ENCODE results near the gene CDH22.

DNA sequence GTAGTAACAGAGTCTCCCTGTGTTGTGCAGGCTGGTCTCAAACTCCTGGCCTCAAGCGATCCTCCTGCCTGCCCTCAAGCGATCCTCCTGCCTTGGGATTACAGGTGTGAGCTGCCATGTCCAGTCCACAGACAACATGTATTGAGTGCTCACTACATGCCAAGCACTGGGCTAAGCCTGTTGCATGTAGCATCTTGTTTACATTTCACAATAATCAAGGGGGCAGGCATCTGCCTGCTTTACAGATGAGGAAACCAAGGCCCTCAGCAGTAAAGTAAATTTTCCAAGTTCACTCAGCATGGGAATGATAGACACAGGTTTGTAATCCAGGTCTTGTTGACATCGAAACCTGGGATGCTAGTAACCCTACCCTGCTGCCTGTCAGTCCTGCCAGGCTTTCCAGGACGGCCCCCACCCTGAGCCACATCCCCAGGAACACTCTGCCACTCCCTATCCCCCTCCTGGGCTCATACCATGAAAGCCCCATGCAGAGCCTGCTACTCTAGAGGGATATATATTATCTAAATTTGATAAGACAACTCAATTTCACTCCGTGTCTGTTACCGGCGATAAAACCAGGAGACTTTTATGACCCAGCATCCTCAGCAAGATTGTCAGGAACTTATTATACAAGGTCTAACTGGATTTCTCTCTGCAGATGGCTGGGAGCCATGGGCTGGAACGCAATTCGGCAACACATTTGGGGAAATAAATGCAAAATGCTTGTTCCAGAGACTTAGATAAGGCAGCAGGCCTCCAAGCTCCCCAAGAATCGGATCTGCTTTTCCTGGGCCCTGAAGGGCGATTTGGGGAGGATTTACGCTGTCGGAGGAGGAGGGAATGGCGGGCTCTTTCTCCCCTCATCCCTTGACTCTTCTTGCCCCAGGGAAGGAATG lies 159.7 kb downstream of the CDH22 start:
- TF ChIP-seq POLR2A (IDR thresholded peaks at IDR 0.05), result no peak
- TF ChIP-seq, protein P1, sequence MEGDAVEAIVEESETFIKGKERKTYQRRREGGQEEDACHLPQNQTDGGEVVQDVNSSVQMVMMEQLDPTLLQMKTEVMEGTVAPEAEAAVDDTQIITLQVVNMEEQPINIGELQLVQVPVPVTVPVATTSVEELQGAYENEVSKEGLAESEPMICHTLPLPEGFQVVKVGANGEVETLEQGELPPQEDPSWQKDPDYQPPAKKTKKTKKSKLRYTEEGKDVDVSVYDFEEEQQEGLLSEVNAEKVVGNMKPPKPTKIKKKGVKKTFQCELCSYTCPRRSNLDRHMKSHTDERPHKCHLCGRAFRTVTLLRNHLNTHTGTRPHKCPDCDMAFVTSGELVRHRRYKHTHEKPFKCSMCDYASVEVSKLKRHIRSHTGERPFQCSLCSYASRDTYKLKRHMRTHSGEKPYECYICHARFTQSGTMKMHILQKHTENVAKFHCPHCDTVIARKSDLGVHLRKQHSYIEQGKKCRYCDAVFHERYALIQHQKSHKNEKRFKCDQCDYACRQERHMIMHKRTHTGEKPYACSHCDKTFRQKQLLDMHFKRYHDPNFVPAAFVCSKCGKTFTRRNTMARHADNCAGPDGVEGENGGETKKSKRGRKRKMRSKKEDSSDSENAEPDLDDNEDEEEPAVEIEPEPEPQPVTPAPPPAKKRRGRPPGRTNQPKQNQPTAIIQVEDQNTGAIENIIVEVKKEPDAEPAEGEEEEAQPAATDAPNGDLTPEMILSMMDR (IDR thresholded peaks at IDR 0.05 in 8 of 11, conservative IDR thresholded peaks at IDR 0.05 in 3 of 11), result no peak
- no peak for TF ChIP-seq POLR2AphosphoS5 (IDR thresholded peaks at IDR 0.05)

Measured in spleen (tissue), 7 donors.